Activated T-helper 9 cell treated with anti-CD3 and anti-CD28 coated beads, Interleukin-2, amount 50 U/mL, for 16 hours (primary cell): Measurements from ENCODE around the gene MAP3K2.

Experiments
- DNase-seq: peaks from one replicate; pipeline ENCODE4 v3.0.0-alpha.2; 2020; ENCODE audit warnings: low read depth

Gene MAP3K2

DNA sequence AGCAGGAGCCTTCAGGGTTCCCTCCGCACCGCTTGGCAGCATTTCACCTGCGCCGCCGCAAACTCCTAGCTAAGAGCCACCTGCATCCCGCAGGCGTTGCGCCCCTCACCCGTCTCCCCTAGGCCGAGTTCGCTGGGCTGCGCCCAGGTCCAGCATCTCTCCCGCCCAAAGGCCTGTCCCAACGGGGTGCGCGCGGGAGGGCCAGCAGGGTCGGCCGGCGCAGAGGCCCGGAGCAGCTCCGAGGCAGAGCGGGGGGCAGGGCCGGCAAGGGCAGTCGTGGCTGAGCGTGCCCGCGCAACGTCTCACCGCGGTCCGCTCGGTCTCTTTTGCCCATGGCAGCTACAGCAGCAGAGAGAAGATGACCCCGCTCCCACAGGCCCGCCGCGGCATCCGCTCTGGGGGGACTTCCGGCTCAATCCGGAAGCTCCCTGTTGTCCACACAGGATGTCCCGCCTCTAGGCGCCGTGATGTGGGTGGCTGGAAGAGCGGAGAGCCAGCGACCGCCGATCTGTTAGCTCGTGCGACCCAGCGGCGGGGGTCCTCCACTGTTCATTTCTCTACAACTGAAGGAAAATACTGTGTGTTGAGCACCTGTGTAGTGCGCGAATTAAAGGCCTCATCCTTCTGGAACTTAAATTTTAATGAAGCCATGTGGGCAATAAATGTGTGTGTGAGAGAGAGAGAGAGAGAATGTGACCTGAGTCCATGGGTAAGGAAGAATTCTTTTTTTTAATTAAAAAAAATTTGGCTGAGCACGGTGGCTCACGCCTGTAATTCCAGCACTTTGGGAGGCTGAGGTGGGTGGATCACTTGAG is 93.8 kb downstream of the MAP3K2 start, which contains the start of gene ERCC3:
TSS of gene ERCC3 (minus strand) at position 397 of the 815 bp plus-strand sequence. CDS start at position 334, 63 bp downstream.
- peak; percentile 76 for DNase-seq

DNA sequence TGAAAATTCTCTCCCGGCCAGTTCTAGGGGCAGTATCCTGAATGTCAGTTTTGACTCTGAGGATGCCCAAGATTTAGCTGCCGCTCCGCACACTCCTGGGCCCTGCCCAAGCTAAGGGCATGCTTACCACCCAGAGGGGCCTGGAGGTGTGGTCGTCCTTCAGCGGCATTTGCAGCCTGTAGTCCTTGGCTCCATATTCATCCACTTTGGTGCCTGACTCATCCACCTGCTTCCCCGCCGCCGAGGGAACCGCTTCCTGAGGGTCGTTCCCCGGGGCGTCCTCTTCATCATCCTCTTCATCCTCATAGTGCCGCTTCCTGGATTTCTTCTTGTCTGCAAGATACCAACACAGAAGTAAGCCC is 94.4 kb downstream of the MAP3K2 start:
- no peak for DNase-seq

DNA sequence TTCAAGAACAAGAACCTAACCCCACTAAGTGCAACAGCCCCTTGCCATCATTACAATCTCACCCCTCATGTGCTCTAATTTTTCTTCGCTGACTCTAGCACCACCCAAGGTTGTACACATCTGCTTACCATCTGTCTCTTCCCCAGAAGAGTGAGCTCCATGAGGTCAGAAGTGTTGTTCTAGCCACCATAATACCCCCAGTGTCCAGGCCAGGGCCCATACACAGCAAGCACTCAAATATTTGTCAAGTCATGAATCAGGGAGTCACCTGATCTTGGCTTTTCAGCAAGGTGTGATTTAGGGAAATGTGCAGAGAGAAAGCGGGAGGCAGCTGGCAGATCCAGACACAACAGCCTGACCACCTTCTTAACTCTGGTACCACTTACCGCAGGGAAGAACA is 99.5 kb downstream of the MAP3K2 start:
- no peak for DNase-seq

DNA sequence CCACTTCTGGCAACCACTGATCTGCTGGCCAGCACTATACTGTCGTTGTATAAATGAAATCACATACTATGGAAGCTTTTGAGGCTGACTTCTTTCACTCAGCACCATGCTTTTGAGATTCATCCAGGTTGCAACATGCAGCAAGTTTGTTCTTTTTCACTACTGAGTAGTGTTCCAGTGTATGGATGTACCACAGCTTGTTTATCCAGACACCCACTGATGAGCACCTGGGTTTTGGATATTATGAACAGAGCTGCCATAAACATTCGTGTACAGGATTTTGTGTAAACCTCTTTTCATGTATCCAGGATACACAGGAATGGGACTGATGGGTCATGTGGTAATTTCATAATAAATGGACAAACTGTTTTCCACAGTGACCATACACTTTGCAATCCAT is 104.5 kb downstream of the MAP3K2 start:
- no peak for DNase-seq

DNA sequence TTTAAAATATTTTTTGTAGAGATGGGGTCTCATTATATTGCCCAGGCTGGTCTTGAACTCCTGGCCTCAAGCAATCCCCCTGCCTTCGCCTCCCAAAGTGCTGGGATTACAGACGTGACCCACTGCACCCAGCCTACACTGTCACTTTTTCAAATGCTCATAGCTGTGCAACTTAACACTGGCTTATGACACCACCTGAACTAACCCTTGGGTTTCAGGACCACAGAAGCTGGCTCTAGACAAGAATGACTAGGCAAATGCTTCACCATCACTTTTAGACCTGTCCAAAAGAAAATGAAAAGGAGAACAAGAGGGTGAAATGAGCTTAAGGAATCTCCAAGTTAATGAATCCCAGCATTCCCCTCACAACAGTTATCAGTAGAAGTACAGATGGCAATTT is 107.1 kb downstream of the MAP3K2 start:
- no peak for DNase-seq

DNA sequence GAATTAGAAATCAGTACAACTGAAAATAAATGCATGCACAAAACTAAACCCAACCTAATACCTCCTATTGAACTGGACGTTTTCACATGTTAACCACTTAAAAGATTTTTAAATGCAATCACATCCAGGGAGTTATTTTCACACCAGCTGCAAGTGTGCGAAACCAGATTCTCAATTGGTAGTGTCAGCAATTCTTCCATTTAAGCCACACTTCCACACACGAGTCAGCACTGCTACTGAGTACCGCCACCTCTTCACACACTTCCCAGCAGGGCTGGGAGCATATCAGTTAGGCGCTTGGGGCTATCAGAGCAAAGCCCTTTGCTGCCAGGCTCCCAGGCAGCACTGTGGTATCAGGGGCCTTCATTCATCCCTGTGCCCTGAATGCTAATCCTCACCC is 108.0 kb downstream of the MAP3K2 start:
- DNase-seq: no peak

DNA sequence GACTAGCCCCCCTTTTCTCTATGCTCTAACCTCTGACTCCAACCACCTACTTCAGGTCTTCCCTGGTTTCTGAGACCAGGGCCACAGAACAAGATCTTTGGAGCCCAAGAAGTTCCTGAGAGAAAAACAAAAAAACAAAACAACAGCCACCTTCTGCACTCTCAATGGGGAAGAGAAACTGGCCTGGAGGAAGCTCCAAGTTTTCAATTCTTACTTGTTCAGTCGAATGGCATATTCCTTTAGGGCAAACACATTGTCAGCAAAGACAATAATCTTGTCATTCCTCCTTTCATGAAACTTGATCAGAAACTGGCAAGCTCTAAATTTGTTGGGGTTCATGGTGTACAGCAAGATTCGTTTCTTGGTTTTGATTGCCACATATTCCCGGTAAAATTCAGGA is 108.8 kb downstream of the MAP3K2 start:
- no peak for DNase-seq

DNA sequence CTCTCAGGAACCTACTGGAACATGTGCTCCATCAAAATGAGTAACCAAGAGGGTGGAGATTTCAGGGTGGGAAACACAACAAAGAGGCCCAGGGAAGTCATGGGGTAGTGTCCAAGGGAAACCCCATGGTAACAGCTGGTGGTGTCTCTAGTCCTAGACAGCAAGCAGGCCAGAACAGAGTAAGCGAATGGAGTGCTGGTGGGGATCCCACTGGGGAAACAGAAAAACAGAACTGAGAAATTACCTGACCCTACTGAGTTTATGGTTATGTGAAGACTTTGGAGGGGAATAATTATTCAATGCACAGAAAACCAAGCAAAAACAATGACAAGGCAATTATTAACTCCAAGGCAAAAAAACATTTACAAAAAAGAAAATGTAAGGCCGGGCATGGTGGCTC is 110.7 kb downstream of the MAP3K2 start:
- DNase-seq: no peak

DNA sequence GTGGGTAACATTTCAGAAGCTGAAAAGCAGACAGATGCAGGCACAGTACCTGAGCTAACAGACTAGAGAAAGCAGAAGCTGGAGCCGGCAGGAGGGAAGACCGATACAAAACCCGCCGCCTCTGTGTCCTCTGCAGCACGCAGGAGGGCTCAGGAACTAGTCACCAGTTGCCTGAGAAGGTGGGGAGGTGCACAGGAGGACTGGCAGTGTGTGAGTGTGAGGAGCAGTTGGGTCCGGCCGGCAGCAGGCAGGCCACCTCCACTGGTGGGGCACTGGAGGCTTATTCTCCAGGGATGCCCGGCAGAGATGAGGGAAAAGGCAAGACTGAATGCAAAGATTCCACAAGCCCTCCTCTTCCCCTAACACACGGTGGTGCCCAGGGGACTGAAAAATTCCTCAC is 112.0 kb downstream of the MAP3K2 start:
- no peak for DNase-seq

DNA sequence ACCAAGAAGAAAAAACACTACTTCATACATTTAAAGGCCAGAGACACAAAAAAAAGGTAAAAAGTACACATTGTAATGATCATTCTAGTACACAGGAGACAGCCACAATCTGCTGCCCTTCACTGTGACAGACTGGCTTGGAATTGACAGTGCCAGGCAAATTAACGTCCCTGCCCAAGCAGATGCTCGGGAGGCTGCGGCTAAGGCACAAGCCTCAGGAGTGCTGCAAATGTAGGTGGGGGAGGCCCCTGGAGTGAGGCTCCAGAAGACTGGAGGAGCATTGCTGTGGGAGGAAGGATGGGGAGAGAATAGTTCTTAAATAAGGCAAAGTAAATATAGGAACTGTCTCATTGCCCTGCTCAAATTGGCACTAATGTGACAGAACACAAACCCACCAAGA is 112.4 kb downstream of the MAP3K2 start:
- no peak for DNase-seq

DNA sequence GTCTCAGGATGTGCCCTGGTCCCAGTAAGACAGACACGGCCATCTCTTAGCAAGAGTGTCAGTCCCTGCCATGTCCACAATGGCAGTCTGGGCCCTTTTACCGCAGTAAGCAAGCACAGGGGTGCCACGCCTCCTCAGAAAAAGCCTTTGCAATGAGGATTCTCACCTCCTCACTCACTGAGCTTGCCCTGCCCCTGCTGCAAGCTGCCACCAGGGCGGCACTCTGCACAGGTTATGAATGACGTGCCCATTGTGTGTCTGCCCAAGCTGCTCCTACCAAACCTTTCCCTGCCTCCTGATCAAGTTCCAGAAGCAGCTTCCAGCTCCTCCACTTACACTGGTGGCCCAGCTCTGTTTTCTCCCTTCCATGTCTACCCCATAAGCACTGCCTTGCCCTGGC is 117.1 kb downstream of the MAP3K2 start:
- no peak for DNase-seq

DNA sequence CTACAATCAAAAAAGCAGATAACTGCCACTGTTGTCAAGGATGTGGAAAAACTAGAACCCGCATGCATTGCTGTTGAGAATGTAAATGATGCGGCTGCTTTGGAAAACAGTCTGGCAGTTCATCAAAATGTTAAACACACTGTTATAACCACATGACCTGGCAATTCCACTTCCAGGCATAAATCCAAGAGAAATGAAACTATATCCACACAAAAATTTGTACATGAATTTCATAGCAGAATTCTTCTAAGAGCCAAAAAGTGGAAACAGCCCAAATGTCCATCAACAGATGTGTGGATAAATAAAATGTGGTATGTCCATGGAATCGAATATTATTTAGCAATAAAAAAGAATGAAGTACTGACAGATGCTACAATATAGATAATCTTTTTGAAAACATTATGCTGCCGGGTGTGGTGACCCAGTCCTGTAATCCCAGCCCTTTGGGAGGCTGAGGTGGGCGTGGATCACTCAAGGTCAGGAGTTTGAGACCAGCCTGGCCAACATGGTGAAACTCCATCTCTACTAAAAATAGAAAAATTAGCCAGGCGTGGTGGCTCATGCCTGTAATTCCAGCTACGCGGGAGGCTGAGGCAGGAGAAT is 125.9 kb downstream of the MAP3K2 start:
- DNase-seq: no peak

DNA sequence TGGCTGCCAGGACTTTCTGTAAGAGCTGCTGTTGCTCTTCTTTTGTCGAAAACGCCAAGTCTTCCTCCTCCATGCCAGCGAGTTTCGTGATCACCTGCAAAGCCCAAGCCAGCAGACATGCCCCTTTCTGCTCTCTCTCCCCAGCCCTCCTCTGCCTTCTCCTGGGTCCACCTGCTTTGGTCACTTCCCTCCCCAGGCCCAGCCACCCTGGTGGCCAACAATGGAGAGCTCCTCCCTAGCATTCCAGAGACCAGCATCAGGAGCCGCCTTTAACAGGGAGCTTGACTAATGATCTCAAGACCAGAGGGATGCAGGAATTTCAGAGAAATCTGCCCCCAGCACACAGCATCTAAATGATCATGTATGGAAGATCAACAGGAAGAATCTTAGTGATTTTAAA is 128.4 kb downstream of the MAP3K2 start:
- no peak for DNase-seq

DNA sequence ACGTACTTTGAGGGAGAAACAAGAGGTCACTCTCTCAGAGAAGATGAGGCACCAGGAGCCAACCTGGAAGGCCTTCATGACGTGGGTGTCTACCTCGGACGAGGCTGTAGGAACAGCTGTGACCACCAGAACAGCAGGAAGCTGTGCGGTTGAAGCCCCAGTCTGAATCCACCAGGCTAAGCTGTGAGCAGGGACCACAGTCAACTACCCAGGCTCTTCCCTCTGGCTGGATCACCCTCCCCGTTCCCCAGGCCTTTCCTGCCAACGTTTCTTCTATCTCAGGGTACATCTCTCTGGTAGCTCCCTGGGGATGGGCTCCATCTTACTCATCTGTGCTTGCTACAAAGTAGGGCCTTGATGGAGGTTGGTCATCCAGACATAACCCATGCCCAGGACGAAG is 130.9 kb downstream of the MAP3K2 start:
- DNase-seq: no peak

DNA sequence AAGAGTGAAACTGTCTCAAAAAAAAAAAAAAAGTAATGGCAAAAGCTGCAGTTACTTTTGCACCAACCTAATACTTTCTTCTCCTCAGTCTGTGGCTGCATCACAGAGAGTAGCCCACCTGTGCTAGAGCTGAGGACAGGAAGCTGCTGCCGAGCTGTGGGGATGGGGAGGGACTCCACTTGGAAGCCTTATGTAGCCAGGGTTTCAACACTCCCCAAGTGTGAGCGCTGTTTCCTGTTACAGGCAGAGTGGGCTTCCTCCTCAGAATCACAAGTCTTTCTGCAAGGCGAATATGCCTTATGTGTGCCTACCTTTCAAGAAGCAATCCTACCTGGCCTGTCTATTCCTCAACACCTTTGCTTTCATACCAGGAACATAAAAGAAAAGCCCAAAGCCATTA is 131.4 kb downstream of the MAP3K2 start:
- no peak for DNase-seq

DNA sequence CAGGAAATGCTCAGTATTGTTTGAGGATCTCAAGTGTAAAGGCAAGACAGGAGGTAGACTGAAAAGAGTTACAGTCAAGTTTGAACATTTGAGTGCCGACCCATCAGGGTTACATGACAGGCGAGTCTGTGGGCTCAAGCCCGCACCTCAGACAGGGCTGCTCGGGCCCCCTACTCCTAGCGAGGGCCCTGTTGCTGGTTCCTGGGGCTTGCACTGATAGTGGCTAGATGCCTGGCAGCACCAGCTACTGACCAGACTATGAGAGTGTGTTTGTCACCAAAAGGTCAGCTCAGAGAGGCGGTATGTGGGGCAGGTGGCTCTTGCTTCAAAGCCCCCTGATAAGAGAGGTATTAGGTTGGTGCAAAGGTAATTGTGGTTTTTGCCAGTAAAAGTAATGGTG is 132.1 kb downstream of the MAP3K2 start:
- no peak for DNase-seq

DNA sequence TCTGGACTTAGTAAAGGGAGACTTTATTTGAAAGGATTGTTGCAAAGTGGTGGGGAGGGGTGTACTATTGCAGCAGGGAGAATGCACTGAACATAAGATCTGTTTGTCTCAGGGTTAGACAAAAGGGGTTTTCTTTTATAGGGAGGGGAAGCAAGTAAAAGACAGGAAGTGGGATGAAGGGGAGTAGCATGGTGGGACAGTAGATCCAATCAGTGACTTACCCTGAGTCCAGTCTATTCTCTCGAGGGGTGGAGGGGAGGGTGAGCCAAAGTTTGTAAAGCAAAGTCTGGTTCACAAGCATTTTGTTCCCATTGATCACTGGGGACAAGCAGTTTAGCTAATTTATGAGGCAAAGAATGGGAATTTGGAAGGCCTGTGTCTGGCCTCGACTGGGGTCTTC is 132.6 kb downstream of the MAP3K2 start:
- no peak for DNase-seq

DNA sequence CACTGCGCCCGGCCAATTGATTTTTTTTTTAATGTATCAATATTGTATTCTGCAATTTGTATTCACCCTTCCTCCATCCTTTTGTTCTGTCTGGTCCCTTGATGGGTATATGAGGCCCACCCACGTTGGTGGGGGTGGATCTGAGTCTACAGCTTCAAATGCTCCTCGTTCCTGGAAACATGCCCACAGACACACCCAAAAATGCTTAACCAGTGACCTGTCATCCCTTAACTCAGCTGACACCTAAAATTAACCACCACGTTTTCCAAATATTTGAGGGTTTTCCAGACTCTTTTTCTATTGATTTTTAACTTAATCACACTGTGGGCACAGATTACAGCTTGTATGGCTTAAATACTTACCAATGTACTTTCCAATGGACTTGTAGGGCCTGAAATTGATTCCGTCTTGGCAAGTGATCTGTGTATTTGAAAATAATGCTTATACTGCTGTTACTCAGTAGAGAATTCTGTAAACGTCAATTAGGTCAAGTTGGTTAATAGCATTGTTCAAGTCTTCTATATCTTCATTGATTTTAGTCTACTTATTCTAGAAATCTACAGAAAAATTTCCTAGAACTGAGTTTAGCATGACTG is 133.3 kb downstream of the MAP3K2 start:
- DNase-seq: no peak
